AML-193 (cell line): ENCODE data around the gene BCAR1.
"Not testable (repeated sequence)": the region's sequence is repeated elsewhere in the genome, so short reads cannot be mapped to it uniquely, and the experiment has no call there.

Experiments used
- DNase-seq, 2 experiments: peaks; one replicate each; lab custom pipeline; 2025; lab: John Stamatoyannopoulos, UW

The BCAR1 gene

GRCh38 chr16:75272097-75272551, 20.7 kb upstream of the BCAR1 start:
- peak in 1 of 2 experiments; percentile 13 for DNase-seq

- DNase-seq, result no peak
Measured at GRCh38 chr16:75271441-75272096, 20.1 kb upstream of the BCAR1 start.

GRCh38 chr16:75269358-75269757, 17.9 kb upstream of the BCAR1 start:
- not testable (repeated sequence) for DNase-seq

GRCh38 chr16:75267631-75268264, 16.3 kb upstream of the BCAR1 start:
- DNase-seq, result no peak

- DNase-seq, result no peak
Measured at GRCh38 chr16:75266738-75267630, 15.6 kb upstream of the BCAR1 start.

GRCh38 chr16:75265911-75266701, 14.7 kb upstream of the BCAR1 start:
- no peak for DNase-seq

- DNase-seq, result no peak
Measured at GRCh38 chr16:75264999-75265910, 13.8 kb upstream of the BCAR1 start.

- no peak for DNase-seq
Measured at GRCh38 chr16:75264457-75264998, 13.1 kb upstream of the BCAR1 start.

- no peak for DNase-seq
Measured at GRCh38 chr16:75263963-75264445, 12.6 kb upstream of the BCAR1 start.

GRCh38 chr16:75263291-75263962, 12.0 kb upstream of the BCAR1 start:
- no peak for DNase-seq

- DNase-seq, result no peak
Measured at GRCh38 chr16:75262800-75263127, 11.3 kb upstream of the BCAR1 start.

- no peak for DNase-seq
Measured at GRCh38 chr16:75262104-75262799, 10.8 kb upstream of the BCAR1 start.

GRCh38 chr16:75261590-75262078, 10.2 kb upstream of the BCAR1 start:
- no peak for DNase-seq

- DNase-seq, result no peak
Measured at GRCh38 chr16:75260851-75261589, 9.6 kb upstream of the BCAR1 start.

GRCh38 chr16:75258807-75259141, 7.3 kb upstream of the BCAR1 start:
- no peak for DNase-seq

GRCh38 chr16:75257886-75258806, 6.7 kb upstream of the BCAR1 start:
- no peak for DNase-seq

GRCh38 chr16:75256696-75257343, 5.4 kb upstream of the BCAR1 start:
- DNase-seq, result no peak
